ENCODE results near the gene PPP1R10.

Gene PPP1R10

DNA sequence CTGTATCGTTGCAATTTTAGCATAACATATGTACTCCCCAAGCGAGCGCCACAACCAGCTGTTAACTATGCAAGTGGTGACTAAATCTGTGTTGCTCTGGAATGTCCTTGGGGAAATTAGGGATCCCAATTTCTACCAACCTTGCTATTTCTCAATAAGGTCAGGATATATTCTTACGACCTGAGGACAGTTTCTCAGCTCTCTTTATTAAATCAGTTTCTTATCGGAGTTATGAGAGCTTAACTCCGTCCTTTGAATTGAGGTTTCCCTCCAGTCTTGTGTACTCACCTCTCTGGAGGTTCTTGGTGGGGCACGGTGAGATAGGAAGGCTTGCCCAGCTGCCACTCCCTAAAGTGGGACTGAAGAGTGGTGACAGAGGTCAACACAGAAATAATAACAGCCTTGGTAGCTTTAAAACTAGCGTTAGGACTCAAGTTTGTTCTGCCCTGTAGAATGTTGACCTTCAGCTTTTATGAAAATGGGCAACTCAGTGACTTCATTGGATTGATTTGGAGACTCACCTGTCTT lies 1.3 kb upstream of the PPP1R10 start:
- no peak for DNase-seq

- peak; percentile 95 for DNase-seq
Measured at GRCh38 chr6:30617565-30618269, 674 bp upstream of the PPP1R10 start, which contains the start of gene MRPS18B. Gene MRPS18B (plus strand): TSS chr6:30617840. CDS start chr6:30617866, 26 bp downstream.

GRCh38 chr6:30615958-30616810 lies 859 bp downstream of the PPP1R10 start:
- DNase-seq: no peak

DNA sequence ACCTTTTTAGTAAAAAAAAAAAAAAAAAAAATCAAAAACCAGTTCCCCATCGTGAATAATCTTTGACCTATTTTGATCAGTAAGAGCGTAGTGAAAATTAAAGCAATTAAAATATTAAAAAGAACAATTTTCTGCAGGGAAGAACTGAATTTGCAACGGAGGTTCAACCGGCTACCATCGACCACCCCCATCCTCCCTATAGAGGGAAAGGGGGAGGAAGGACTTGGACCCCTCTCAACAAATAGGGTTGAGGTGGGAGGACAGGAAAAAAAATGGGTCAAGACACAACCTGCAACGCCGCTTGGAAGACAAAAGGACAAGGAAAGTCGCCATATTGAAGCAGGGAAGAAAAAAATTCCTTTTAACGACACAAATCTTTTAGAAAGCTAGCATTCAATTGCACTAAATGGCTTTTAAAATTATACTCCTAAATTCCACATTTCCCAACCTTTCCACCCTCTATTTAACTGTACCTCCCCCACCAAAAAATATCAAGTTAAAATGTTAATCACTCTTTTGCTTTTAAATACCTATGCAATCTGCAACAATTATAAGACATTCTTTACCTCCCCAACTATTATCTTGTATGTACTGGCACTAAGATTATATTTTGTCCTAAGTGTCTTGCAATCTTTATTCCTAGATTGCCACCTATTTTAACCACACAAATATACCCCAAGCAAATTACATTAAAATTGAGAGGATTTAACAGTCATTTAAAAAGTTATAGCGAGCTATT lies 1.7 kb downstream of the PPP1R10 start:
- peak; percentile 75 for DNase-seq

- peak; percentile 81 for DNase-seq
Measured at GRCh38 chr6:30614843-30615218, 2.2 kb downstream of the PPP1R10 start.

- no peak for DNase-seq
Measured at GRCh38 chr6:30614044-30614842, 2.8 kb downstream of the PPP1R10 start.

GRCh38 chr6:30613251-30614043 lies 3.6 kb downstream of the PPP1R10 start:
- no peak for DNase-seq

GRCh38 chr6:30612687-30613248 lies 4.3 kb downstream of the PPP1R10 start:
- DNase-seq: no peak

DNA sequence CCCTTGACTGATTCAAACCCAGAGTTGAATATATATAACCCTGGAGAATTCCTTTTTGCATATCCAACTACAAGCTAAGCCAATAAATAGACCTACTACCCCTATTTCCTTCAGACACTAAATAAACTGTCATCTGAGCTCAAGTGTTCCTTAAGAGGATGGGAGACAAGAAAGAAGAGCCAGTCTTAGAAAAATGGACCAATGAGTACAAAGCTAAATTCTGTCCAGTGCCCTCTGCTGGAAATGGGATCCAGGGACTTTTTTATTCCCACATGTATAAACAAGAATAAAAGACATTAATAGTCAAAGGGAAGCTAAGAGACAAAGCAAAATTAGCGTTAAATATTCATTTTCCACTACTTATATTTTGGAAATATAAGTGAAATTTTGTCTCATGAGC lies 4.8 kb downstream of the PPP1R10 start:
- no peak for DNase-seq

DNA sequence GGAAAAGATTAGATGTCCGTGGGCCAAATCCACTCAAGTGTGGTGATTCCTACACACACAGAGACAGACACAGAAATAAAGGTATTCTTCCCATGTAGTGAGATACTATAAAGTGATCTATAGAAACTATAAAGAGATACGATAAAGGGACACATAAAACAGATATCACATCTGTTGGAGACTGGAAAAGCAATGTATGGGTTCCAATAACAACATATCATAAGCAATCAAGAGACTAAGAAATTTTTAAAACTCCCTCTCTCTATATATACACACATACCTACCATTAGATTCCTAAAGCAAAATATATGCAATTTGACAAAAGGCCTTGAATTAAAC lies 5.2 kb downstream of the PPP1R10 start:
- DNase-seq: no peak

GRCh38 chr6:30611150-30611855 lies 5.7 kb downstream of the PPP1R10 start:
- no peak for DNase-seq

- DNase-seq: no peak
Measured at GRCh38 chr6:30610065-30610464, 7.0 kb downstream of the PPP1R10 start.

GRCh38 chr6:30603961-30604360 lies 13.1 kb downstream of the PPP1R10 start:
- DNase-seq: no peak

DNA sequence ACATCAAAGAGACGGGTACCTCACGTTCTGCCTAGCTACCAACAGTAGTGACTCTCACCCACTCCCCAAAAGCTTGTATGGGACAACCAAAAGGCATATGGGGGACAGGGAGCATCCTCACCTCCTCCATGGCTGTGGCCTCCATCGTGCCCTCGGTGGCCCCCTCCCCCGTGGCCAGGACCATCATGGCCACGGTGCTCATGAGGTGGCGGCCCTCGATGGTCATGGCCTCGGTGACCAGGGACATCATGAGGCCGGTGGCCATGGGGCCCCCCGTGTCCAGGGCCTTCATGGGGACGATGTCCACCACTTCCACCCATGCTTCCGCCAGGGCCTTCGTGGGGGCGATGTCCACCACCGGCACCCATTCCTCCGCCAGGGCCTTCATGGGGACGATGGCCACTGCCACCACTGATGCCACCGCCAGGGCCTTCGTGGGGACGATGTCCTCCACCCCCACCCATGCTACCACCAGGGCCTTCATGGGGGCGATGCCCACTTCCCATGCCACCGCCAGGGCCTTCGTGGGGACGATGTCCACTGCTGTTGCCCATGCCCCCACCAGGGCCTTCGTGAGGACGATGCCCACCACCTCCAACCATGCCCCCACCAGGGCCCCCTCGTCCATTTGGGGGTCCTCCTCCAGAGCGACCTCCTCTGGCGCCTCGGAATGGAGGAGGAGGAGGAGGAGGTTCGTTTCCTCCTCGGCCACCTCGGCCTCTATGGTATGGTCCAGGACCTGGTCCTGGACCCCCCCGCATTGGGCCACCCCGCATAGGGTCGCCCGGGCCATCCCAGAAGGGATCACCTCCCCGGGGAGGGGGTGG lies 15.0 kb downstream of the PPP1R10 start:
- no peak for DNase-seq

GRCh38 chr6:30601436-30601814 lies 15.6 kb downstream of the PPP1R10 start:
- no peak for DNase-seq

DNA sequence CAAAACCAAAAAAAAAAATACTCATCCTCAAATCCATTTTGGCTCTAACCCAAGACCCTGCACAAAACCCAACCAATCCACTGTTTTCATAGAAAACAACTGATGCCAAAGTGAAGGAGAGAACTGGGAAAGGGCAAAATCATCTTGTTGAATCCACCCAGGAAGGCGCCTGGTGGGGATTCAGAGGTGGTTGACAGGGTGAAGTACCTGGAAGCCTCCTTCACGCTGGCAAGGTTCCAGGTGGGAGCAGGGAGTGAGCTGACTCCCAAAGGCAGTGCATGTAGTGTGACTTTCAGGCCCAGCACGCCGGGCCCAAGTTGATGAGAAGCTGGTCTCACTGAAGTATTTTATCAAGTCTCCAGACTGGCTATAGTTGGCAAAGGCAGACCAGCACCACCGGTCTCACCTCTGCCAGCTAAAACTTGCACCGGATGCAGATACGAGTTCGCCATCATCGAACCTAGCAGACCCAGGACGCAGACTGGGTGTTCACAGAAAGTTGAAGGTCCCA lies 16.5 kb downstream of the PPP1R10 start:
- no peak for DNase-seq

GRCh38 chr6:30599625-30600324 lies 17.3 kb downstream of the PPP1R10 start:
- no peak for DNase-seq

DNA sequence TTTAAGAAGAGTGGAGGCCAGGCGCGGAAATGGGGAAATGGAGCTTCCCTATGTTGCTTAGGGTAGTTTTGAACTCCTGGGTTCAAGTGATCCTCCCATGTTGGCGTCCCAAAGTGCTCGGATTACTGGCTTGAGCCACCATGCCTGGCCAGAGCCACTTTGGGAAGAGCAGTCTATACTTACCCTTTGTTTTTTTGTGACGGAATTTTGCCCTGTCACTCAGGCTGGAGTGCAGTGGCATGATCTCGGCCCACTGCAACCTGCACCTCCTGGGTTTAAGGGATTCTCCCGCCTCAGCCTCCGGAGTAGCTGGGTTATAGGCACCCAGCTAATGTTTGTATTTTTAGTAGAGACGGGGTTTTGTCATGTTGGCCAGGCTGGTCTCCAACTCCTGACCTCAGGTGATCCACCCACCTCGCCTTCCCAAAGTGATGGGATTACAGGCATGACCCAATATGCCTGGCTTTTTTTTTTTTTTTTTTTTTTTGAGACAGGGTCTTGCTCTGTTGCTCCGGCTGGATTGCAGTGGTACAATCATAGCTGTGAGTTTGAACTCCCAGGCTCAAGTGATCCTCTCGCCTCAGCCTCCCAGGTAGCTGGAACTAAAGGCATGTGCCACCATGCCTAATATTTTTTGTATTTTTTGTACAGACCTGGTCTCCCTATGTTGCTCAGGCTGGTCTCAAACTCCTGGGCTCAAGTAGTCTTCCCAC lies 18.0 kb downstream of the PPP1R10 start:
- no peak for DNase-seq

Measured in activated CD8-positive, alpha-beta memory T cell treated with anti-CD3 and anti-CD28 coated beads, Interleukin-2, amount 50 U/mL, for 48 hours (primary cell).